Sigmoid colon (tissue), 3 donors: ENCODE measurements around the gene SUOX.

Experiments used
- POLR2A ChIP-seq, 2 donors: fragments of 450-650 bp; IDR thresholded peaks; one replicate each; pipeline ENCODE4 v1.6.1; 2016; ENCODE audit warnings: antibody characterized with exemption in 2 of 2, mild to moderate bottlenecking in 2 of 2, moderate library complexity in 2 of 2
- TF ChIP-seq, protein P1 (sequence below), 4 experiments: fragments of 450-650 bp in 3 of 4; fragments of 200-600 bp in 1 of 4; IDR thresholded peaks; one replicate each; pipeline ENCODE4 v1.5.1; 2016 to 2019; ENCODE audit warnings: antibody characterized with exemption in 4 of 4, mild to moderate bottlenecking in 3 of 4, moderate library complexity in 2 of 4

DNA sequence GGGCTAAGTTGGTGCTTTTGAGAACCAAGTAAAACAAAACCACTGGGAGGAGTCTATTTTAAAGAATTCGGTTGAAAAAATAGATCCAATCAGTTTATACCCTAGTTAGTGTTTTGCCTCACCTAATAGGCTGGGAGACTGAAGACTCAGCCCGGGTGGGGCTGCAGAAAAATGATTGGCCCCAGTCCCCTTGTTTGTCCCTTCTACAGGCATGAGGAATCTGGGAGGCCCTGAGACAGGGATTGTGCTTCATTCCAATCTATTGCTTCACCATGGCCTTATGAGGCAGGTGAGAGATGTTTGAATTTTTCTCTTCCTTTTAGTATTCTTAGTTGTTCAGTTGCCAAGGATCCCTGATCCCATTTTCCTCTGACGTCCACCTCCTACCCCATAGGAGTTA lies 25.0 kb upstream of the SUOX start:
- TF ChIP-seq, protein P1, sequence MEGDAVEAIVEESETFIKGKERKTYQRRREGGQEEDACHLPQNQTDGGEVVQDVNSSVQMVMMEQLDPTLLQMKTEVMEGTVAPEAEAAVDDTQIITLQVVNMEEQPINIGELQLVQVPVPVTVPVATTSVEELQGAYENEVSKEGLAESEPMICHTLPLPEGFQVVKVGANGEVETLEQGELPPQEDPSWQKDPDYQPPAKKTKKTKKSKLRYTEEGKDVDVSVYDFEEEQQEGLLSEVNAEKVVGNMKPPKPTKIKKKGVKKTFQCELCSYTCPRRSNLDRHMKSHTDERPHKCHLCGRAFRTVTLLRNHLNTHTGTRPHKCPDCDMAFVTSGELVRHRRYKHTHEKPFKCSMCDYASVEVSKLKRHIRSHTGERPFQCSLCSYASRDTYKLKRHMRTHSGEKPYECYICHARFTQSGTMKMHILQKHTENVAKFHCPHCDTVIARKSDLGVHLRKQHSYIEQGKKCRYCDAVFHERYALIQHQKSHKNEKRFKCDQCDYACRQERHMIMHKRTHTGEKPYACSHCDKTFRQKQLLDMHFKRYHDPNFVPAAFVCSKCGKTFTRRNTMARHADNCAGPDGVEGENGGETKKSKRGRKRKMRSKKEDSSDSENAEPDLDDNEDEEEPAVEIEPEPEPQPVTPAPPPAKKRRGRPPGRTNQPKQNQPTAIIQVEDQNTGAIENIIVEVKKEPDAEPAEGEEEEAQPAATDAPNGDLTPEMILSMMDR (IDR thresholded peaks at IDR 0.05), result no peak
- TF ChIP-seq POLR2A (IDR thresholded peaks at IDR 0.05), result no peak
